Colonic mucosa (tissue), 4 donors: ENCODE results near the gene CMTM2. TPM values are rescaled to one million over a fixed set of nuclear protein-coding genes. Genes with fewer than 3 reads are reported as not detected.
"Not testable (repeated sequence)": the region's sequence is repeated elsewhere in the genome, so short reads cannot be mapped to it uniquely, and the experiment has no call there.

Experiments
- DNase-seq: peaks from one replicate; pipeline ENCODE4 v3.0.0-alpha.2; 2020
- H3K27ac ChIP-seq: fragments of 200-600 bp; one replicate; pipeline ENCODE4 v1.8.0; 2021
- H3K27me3 ChIP-seq: fragments of 200-600 bp; one replicate; pipeline ENCODE4 v1.8.0; 2021
- H3K36me3 ChIP-seq: fragments of 200-600 bp; one replicate; pipeline ENCODE4 v1.8.0; 2021
- H3K4me1 ChIP-seq: fragments of 200-600 bp; one replicate; pipeline ENCODE4 v1.8.0; 2021; ENCODE audit warnings: mild to moderate bottlenecking
- H3K4me3 ChIP-seq: fragments of 200-600 bp; one replicate; pipeline ENCODE4 v1.8.0; 2021
- H3K9ac ChIP-seq, 2 donors: one replicate each; pipeline ENCODE4 v1.7.0; 2013; ENCODE audit warnings: control low read depth in 2 of 2, low read depth in 2 of 2, low read length in 2 of 2
- H3K9me3 ChIP-seq: fragments of 200-600 bp; one replicate; pipeline ENCODE4 v1.8.0; 2021
- intact Hi-C: fragments of 100-400 bp; cut with DNase I; formaldehyde crosslinking; loops from one replicate; pipeline ENCODE4 v1.14.1; 2022
- total RNA-seq, 2 donors: library from RNA; stranded (reverse); fragmentation: NEBNext Ultra II Directional in 1 of 2; extraction: Animal tissue kit (Norgen Biotek cat#: 25700) in 1 of 2; gene quantifications; one replicate each; pipeline ENCODE4 v1.2.1, GENCODE V29; 2021
- TF ChIP-seq, protein P1 (sequence below): fragments of 200-600 bp; IDR thresholded peaks from one replicate; pipeline ENCODE4 v1.8.0; 2022; ENCODE audit warnings: antibody characterized with exemption, mild to moderate bottlenecking
- donor health status: healthy.
- donor health status: DM: no; HTN: no; CAD: no.
- donor health status: DM: no; HTN: no; CAD: no.

CMTM2 gene
- total RNA-seq, 2 donors from 2014 or later, result not detected

DNA sequence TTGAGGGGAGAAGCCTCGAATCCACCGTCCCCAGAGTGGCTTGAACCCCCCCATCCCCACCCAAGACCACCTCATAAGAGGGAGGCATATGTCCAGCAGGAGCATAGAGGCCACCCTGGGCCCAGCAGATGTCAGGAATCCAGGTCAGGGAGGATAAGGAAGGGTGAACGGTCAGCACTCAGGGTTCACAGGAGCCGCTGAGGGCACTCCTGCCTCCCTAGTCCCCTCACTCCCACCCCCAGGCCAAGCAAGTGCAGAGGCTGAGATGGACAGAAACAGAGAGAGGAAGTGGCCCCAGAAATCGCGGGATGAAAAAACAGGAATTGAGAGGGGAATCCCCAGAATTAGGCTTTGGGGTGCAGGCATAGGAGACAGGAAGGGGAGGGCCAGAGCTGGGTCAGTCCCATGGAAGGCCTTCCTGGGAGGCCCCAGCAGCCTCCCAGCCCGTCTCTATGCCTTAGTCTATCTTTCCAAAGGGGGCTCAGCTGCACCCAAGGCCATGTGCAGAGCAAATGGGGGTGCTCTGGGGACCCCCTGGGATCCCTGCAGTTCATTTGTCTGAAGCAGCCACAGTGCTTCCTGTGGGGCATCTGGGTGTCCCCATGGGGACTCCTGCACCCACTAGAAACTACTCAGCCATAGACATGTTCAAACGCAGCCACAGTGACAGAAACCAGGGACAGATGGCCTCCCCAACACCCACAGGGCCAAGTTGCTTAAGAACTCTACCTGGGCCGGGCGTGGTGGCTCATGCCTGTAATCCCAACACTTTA lies 26.9 kb downstream of the CMTM2 start:
- peak overlapping the region; percentile 70 for H3K27ac ChIP-seq
- DNase-seq, result no peak
- H3K36me3 ChIP-seq, result no peaks in the 10 kb centered on the region
- peaks cover 20% of the 10 kb centered on the region for H3K27me3 ChIP-seq
- no peaks in the 10 kb centered on the region for H3K4me1 ChIP-seq
- intact Hi-C loops, result loop anchor here (5.0 kb wide), 2 partner anchors 121 to 261 kb away; no protein-coding TSS in a partner anchor
- H3K9ac ChIP-seq, result peak overlapping the region; percentile 19 to 72
- TF ChIP-seq, protein P1, sequence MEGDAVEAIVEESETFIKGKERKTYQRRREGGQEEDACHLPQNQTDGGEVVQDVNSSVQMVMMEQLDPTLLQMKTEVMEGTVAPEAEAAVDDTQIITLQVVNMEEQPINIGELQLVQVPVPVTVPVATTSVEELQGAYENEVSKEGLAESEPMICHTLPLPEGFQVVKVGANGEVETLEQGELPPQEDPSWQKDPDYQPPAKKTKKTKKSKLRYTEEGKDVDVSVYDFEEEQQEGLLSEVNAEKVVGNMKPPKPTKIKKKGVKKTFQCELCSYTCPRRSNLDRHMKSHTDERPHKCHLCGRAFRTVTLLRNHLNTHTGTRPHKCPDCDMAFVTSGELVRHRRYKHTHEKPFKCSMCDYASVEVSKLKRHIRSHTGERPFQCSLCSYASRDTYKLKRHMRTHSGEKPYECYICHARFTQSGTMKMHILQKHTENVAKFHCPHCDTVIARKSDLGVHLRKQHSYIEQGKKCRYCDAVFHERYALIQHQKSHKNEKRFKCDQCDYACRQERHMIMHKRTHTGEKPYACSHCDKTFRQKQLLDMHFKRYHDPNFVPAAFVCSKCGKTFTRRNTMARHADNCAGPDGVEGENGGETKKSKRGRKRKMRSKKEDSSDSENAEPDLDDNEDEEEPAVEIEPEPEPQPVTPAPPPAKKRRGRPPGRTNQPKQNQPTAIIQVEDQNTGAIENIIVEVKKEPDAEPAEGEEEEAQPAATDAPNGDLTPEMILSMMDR, result no peak
- no peaks in the 10 kb centered on the region for H3K9me3 ChIP-seq
- H3K4me3 ChIP-seq, result peak overlapping the region; percentile 69

DNA sequence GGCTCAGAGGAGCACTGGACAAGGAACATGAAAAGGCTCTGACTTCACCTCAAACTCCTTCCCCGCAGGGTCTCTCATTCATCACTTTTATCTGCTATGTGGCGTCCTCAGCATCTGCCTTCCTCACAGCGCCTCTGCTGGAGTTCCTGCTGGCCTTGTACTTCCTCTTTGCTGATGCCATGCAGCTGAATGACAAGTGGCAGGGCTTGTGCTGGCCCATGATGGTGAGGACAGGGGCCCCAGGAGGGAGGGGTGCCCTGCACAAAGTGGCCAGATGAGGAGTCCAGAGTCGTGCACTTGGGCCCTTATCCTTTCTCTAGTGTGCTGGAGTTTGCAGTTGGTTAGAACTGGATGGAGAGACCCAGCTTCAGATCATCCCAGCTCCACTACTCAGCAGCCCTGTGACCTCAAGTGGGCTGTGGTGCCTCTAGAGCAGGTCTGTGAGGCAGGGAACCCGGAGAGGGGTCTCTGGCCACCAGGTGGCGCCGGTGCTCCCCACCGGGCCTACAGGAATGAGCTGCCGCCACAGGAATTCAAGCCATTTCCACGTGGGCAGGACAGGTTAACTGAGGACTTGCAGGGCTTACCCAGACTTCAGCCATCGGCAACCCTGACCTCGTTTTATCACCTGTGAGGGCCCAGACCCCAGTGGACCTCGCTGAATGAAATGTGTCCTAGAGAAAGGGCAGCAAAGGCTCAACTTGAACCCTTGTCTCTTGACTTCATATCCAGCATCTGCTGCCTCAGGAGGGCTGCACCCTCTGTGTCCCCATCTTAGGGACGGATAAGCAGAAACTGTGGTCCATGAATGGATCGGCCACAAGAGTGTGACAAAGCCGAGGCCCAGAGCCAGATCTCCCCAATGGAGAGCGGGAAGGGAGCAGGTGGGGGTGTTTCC lies 29.2 kb downstream of the CMTM2 start:
- H3K4me3 ChIP-seq, result no peak overlapping the region
- peaks cover 20% of the 10 kb centered on the region for H3K27me3 ChIP-seq
- no peak overlapping the region for H3K9ac ChIP-seq
- DNase-seq, result peak; percentile 87
- no peaks in the 10 kb centered on the region for H3K9me3 ChIP-seq
- no peak overlapping the region for H3K27ac ChIP-seq
- TF ChIP-seq, protein P1, result peak; percentile 84
- intact Hi-C loops, result loop anchor here (5.0 kb wide), 2 partner anchors 119 to 259 kb away; no protein-coding TSS in a partner anchor
- no peaks in the 10 kb centered on the region for H3K4me1 ChIP-seq
- no peaks in the 10 kb centered on the region for H3K36me3 ChIP-seq

DNA sequence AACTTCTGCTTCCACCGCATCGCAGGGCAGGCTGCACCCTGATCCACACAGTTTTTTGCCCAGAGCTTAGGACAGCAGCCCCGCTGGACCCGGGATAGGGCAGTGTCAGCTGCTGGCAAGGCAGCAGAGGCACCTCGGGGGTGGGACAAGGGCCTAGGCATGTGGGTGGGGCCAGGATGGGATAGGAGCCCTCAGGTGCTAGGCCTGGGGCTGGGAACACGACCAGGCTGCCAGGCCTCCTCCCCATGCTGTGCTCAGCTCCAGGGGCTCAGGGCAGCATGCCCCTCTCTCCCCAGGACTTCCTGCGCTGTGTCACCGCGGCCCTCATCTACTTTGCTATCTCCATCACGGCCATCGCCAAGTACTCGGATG lies 29.9 kb downstream of the CMTM2 start:
- H3K9me3 ChIP-seq, result no peaks in the 10 kb centered on the region
- H3K9ac ChIP-seq, result no peak overlapping the region
- no peaks in the 10 kb centered on the region for H3K36me3 ChIP-seq
- H3K4me3 ChIP-seq, result no peak overlapping the region
- peaks cover 13% of the 10 kb centered on the region for H3K27me3 ChIP-seq
- H3K4me1 ChIP-seq, result no peaks in the 10 kb centered on the region
- TF ChIP-seq, protein P1, result no peak
- H3K27ac ChIP-seq, result no peak overlapping the region
- intact Hi-C loops, result loop anchor here (5.0 kb wide), 2 partner anchors 118 to 258 kb away; no protein-coding TSS in a partner anchor
- DNase-seq, result no peak

DNA sequence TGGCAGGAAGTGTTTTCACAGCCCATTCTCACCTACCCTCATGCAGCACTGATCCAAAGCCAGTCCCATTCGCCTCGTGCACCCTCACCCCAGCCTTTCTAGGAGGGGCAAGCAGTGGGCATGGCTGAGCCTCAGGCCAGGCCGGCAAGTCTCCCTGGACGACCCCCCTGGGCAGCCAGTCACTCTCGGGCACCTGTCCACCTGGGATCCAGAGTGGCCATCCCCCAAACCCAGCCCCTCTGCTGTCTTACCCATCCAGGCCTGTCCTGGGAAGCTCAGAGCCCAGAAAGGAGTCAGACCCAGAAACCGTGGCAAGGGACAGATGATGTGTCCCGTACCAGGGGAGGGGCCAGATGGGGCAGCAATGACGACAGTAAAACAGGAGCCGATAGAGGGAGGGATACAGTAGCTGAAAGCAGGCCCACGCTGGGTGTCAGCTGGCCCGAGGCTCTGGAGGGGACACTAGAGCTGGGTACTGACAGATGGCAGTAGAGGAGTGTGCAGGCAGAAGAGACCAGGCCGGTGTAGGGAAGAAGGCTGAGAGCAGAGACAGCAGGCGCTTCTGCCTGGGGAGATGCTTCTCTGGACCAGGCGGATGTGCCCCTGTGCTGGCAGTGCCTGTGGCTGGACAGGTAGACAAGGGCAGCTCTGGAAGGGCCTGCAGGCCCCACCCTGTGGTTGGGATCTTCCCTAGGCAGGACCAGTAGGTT lies 31.0 kb downstream of the CMTM2 start:
- Histone ChIP-seq H3K27me3 (peaks cover 5% of the 10 kb centered on the region), H3K36me3 (no peaks in the 10 kb centered on the region), H3K27ac (no peak overlapping the region), H3K9me3 (no peaks in the 10 kb centered on the region), H3K9ac (no peak overlapping the region), H3K4me3 (no peak overlapping the region), H3K4me1 (no peaks in the 10 kb centered on the region)
- no peak for DNase-seq
- intact Hi-C loops, result no loop called here
- TF ChIP-seq, protein P1, result no peak

DNA sequence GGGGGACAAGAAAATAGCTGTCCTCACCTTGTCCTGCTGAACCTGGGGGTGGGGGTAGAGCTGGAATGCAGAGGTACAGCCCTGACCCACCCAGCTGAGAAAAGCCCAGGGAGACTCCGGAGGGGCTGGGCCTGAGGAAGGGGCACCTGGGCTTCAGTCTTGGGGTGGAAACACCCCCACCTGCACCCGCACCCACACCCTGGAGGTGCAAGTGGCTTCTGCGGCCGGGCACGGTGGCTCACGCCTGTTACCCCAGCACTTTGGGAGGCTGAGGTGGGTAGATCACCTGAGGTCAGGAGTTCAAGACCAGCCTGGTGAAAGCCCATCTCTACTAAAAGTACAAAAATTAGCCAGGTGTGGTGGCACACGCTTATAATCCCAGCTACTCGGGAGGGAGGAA lies 32.6 kb downstream of the CMTM2 start:
- H3K36me3 ChIP-seq, H3K9ac ChIP-seq, H3K27ac ChIP-seq, H3K4me3 ChIP-seq, H3K27me3 ChIP-seq, H3K4me1 ChIP-seq, DNase-seq, H3K9me3 ChIP-seq, intact Hi-C loops: not testable (repeated sequence)
